ENCODE results near the gene GFRA4.

GFRA4 gene

GRCh38 chr20:3614466-3614865 is 48.7 kb downstream of the GFRA4 start:
- DNase-seq, result no peak

- DNase-seq, result no peak
Measured at GRCh38 chr20:3613821-3614440, 49.3 kb downstream of the GFRA4 start.

GRCh38 chr20:3612795-3613572 is 50.2 kb downstream of the GFRA4 start:
- no peak for DNase-seq

- no peak for DNase-seq
Measured at GRCh38 chr20:3611901-3612300, 51.3 kb downstream of the GFRA4 start.

Data from CD4-positive, alpha-beta T cell treated with Interleukin-4 for 1 hour (primary cell).